ENCODE results near the gene CORO2B. TPM values are rescaled to one million over a fixed set of nuclear protein-coding genes. Genes with fewer than 3 reads are reported as not detected.

CORO2B gene
- total and polyA plus RNA-seq, 8 donors, result 0.56 to 7.7 (median 1.7) TPM

GRCh38 chr15:68654786-68655560 is 76.2 kb downstream of the CORO2B start:
- intact Hi-C loops (cut with DNase I), result no loop called here
- Histone ChIP-seq H3K27me3 (no peaks in the 10 kb centered on the region), H3K4me3 (no peak overlapping the region), H3K4me1 (no peaks in the 10 kb centered on the region), H3K9me3 (no peaks in the 10 kb centered on the region), H3K36me3 (no peaks in the 10 kb centered on the region), H3K27ac (no peak overlapping the region)
- ATAC-seq (no peak), FAIRE-seq (no peak), DNase-seq (no peak)
- TF ChIP-seq CTCF (IDR thresholded peaks at IDR 0.05), result no peak
- WGBS, 2 donors, result 71 to 80% methylated on average over 8 of the region's 8 CpGs

- FAIRE-seq (no peak), DNase-seq (no peak), ATAC-seq (no peak)
- WGBS, 2 donors, result 42 to 64% methylated on average over 6 to 8 of the region's 8 CpGs
- Histone ChIP-seq H3K4me3 (no peak overlapping the region), H3K27me3 (no peaks in the 10 kb centered on the region), H3K27ac (no peak overlapping the region), H3K9me3 (no peaks in the 10 kb centered on the region), H3K4me1 (no peaks in the 10 kb centered on the region), H3K36me3 (no peaks in the 10 kb centered on the region)
- TF ChIP-seq CTCF (IDR thresholded peaks at IDR 0.05), result no peak
- intact Hi-C loops (cut with DNase I), result no loop called here
These were observed 77.1 kb downstream of the CORO2B start for GRCh38 chr15:68655686-68656437.

GRCh38 chr15:68656438-68656739 is 77.6 kb downstream of the CORO2B start:
- Histone ChIP-seq H3K4me1 (no peaks in the 10 kb centered on the region), H3K4me3 (no peak overlapping the region), H3K27me3 (no peaks in the 10 kb centered on the region), H3K9me3 (no peaks in the 10 kb centered on the region), H3K27ac (no peak overlapping the region), H3K36me3 (no peaks in the 10 kb centered on the region)
- WGBS, 2 donors, result 71 to 80% methylated on average over 1 of the region's 1 CpG
- intact Hi-C loops (cut with DNase I), result no loop called here
- DNase-seq, result no peak
- no peak for ATAC-seq
- TF ChIP-seq CTCF (IDR thresholded peaks at IDR 0.05), result no peak
- FAIRE-seq, result no peak

- no peak for TF ChIP-seq CTCF (IDR thresholded peaks at IDR 0.05)
- peak in 1 of 4 donors; percentile 55 for ATAC-seq
- intact Hi-C loops (cut with DNase I), result no loop called here
- Histone ChIP-seq H3K4me3 (no peak overlapping the region), H3K27ac (no peak overlapping the region), H3K4me1 (no peaks in the 10 kb centered on the region), H3K27me3 (peaks cover 0 to 3% (median 0%) of the 10 kb centered on the region in 4 donors), H3K9me3 (no peaks in the 10 kb centered on the region), H3K36me3 (no peaks in the 10 kb centered on the region)
- DNase-seq, result no peak
- WGBS, 2 donors, result 59 to 65% methylated on average over 8 of the region's 8 CpGs
- FAIRE-seq, result no peak
These were observed 79.4 kb downstream of the CORO2B start for GRCh38 chr15:68658151-68658550.

Data from pancreas (tissue), 10 donors.